Nephron progenitor cell (in vitro differentiated cells): ENCODE measurements around the gene PGBD2.

Experiments used
- DNase-seq: peaks from one replicate; pipeline ENCODE4 v3.0.0; 2021
- H3K27ac Mint-ChIP-seq: 2 replicates; pipeline ENCODE4 v1.8.0; 2021; ENCODE audit warnings: mild to moderate bottlenecking, moderate library complexity, mixed read lengths
- H3K27me3 Mint-ChIP-seq: 2 replicates; pipeline ENCODE4 v1.8.0; 2021; ENCODE audit warnings: mild to moderate bottlenecking, low read depth, mixed read lengths; ENCODE audit not compliant: poor library complexity
- H3K36me3 Mint-ChIP-seq: 2 replicates; pipeline ENCODE4 v1.8.0; 2021; ENCODE audit warnings: low read depth, mixed read lengths
- H3K4me1 Mint-ChIP-seq: 2 replicates; pipeline ENCODE4 v1.8.0; 2021; ENCODE audit warnings: mixed read lengths
- H3K4me3 Mint-ChIP-seq: 2 replicates; pipeline ENCODE4 v1.8.0; 2021; ENCODE audit warnings: mild to moderate bottlenecking, moderate library complexity, mixed read lengths
- H3K9me3 Mint-ChIP-seq: 2 replicates; pipeline ENCODE4 v1.8.0; 2021; ENCODE audit warnings: mild to moderate bottlenecking, moderate library complexity, mixed read lengths
- CTCF ChIP-seq: fragments of 200-600 bp; sonication (generic); IDR thresholded peaks from 2 replicates; pipeline ENCODE4 v1.5.0; 2021; ENCODE audit warnings: antibody characterized with exemption

The PGBD2 gene

GRCh38 chr1:248905662-248906008, 400 bp upstream of the PGBD2 start:
- DNase-seq = no peak
- H3K4me1 Mint-ChIP-seq = peaks cover 48% of the 10 kb centered on the region
- no peak for TF ChIP-seq CTCF
- H3K27ac Mint-ChIP-seq = peak overlapping the region; percentile 92
- H3K9me3 Mint-ChIP-seq = peaks cover 8% of the 10 kb centered on the region
- peaks cover 26% of the 10 kb centered on the region for H3K36me3 Mint-ChIP-seq
- H3K27me3 Mint-ChIP-seq = peaks cover 3% of the 10 kb centered on the region
- peak overlapping the region; percentile 88 for H3K4me3 Mint-ChIP-seq

GRCh38 chr1:248906753-248907661, 972 bp downstream of the PGBD2 start:
- Mint-ChIP-seq H3K27me3 (peaks cover 3% of the 10 kb centered on the region), H3K4me3 (peak overlapping the region; percentile 94), H3K9me3 (peaks cover 17% of the 10 kb centered on the region), H3K27ac (peak overlapping the region; percentile 100), H3K4me1 (peaks cover 48% of the 10 kb centered on the region), H3K36me3 (peaks cover 35% of the 10 kb centered on the region)
- no peak for DNase-seq
- no peak for TF ChIP-seq CTCF

GRCh38 chr1:248910761-248911160, 4.7 kb downstream of the PGBD2 start:
- H3K27me3 Mint-ChIP-seq = peaks cover 3% of the 10 kb centered on the region
- no peak overlapping the region for H3K4me3 Mint-ChIP-seq
- no peak overlapping the region for H3K27ac Mint-ChIP-seq
- H3K4me1 Mint-ChIP-seq = peaks cover 32% of the 10 kb centered on the region
- H3K9me3 Mint-ChIP-seq = peaks cover 17% of the 10 kb centered on the region
- no peak for DNase-seq
- peaks cover 64% of the 10 kb centered on the region for H3K36me3 Mint-ChIP-seq
- no peak for TF ChIP-seq CTCF

GRCh38 chr1:248913933-248914332, 7.9 kb downstream of the PGBD2 start:
- H3K27ac Mint-ChIP-seq = peak overlapping the region; percentile 3
- H3K27me3 Mint-ChIP-seq = no peaks in the 10 kb centered on the region
- TF ChIP-seq CTCF = no peak
- H3K4me1 Mint-ChIP-seq = peaks cover 7% of the 10 kb centered on the region
- no peak for DNase-seq
- H3K9me3 Mint-ChIP-seq = peaks cover 17% of the 10 kb centered on the region
- no peak overlapping the region for H3K4me3 Mint-ChIP-seq
- peaks cover 79% of the 10 kb centered on the region for H3K36me3 Mint-ChIP-seq

- Mint-ChIP-seq H3K4me1 (no peaks in the 10 kb centered on the region), H3K27me3 (no peaks in the 10 kb centered on the region), H3K9me3 (peaks cover 20% of the 10 kb centered on the region), H3K4me3 (no peak overlapping the region), H3K27ac (peak overlapping the region; percentile 79), H3K36me3 (peaks cover 79% of the 10 kb centered on the region)
- TF ChIP-seq CTCF = no peak
- no peak for DNase-seq
These were observed 8.9 kb downstream of the PGBD2 start for GRCh38 chr1:248914796-248915381.
